Cardiac fibroblast (primary cell): Measurements from ENCODE around the gene POU4F1.

ENCODE experiments used
- DNase-seq, 2 donors: peaks; one replicate each; pipeline versions ENCODE4 v3.0.0 to v3.0.0-alpha.2; 2010; ENCODE audit warnings: low read depth in 2 of 2
- H3K4me3 ChIP-seq, 2 donors: replicated peaks in 1 of 2; 1 replicate in 1 of 2; 2 replicates in 1 of 2; pipeline ENCODE4 v1.5.1; 2011; ENCODE audit warnings: low read depth in 2 of 2, low read length in 2 of 2, mild to moderate bottlenecking in 2 of 2, moderate library complexity in 1 of 2
- CTCF ChIP-seq: IDR thresholded peaks from one replicate; pipeline ENCODE4 v1.5.1; 2011; ENCODE audit warnings: low read depth, mild to moderate bottlenecking, low read length, inconsistent platforms

Gene POU4F1

GRCh38 chr13:78566631-78567030, 36.7 kb downstream of the POU4F1 start:
- TF ChIP-seq CTCF = no peak

GRCh38 chr13:78562237-78562889, 41.0 kb downstream of the POU4F1 start:
- TF ChIP-seq CTCF = no peak
- H3K4me3 ChIP-seq = no peak overlapping the region
- DNase-seq = no peak

More at GRCh38 chr13:78566631-78567030, 36.7 kb downstream of the POU4F1 start:
- H3K4me3 ChIP-seq = no peak overlapping the region
- no peak for DNase-seq
